K562 (cell line): Measurements from ENCODE around the gene YEATS2. TPM values are rescaled to one million over a fixed set of nuclear protein-coding genes. Genes with fewer than 3 reads are reported as not detected.

Experiments
- CREB3L1 ChIP-seq: fragments of 450-650 bp; IDR thresholded peaks from 2 replicates; pipeline ENCODE4 v1.6.1; 2014; ENCODE audit warnings: low read depth, mild to moderate bottlenecking, moderate library complexity, borderline replicate concordance
- E2F1 ChIP-seq: sonication (generic); formaldehyde crosslinking; IDR thresholded peaks from 2 replicates; pipeline ENCODE4 v1.8.1; 2023; ENCODE audit warnings: mild to moderate bottlenecking, missing genetic modification reagents, moderate library complexity
- E2F3 ChIP-seq: fragments of 250-450 bp; sonication (Bioruptor Pico); IDR thresholded peaks from 2 replicates; pipeline ENCODE4 v1.4.0; 2020; ENCODE audit warnings: mild to moderate bottlenecking
- ESRRB ChIP-seq: fragments of 250-450 bp; sonication (Bioruptor Pico); IDR thresholded peaks from 2 replicates; pipeline ENCODE4 v1.5.0; 2020; ENCODE audit warnings: mild to moderate bottlenecking, moderate library complexity, borderline replicate concordance
- PYGO2 ChIP-seq: fragments of 450-650 bp; IDR thresholded peaks from 2 replicates; pipeline ENCODE4 v1.6.1; 2016; ENCODE audit warnings: mild to moderate bottlenecking, missing genetic modification characterization, moderate library complexity, missing compliant biosample characterization
- SMAD1 ChIP-seq: fragments of 150-350 bp; IDR thresholded peaks from 2 replicates; pipeline ENCODE4 v1.6.1; 2014; ENCODE audit warnings: low read length, low read depth; ENCODE audit not compliant: partially characterized antibody
- ZBTB33 ChIP-seq: sonication (generic); formaldehyde crosslinking; IDR thresholded peaks from 2 replicates; pipeline ENCODE4 v1.8.1; 2023; ENCODE audit warnings: mild to moderate bottlenecking, missing genetic modification reagents
- ZNF583 ChIP-seq: fragments of 250-450 bp; sonication (Bioruptor Pico); IDR thresholded peaks from 2 replicates; pipeline ENCODE4 v1.4.0; 2020
- ZNF589 ChIP-seq: fragments of 200-800 bp; sonication (Bioruptor generic); IDR thresholded peaks from 2 replicates; pipeline ENCODE4 v1.6.1; 2016; ENCODE audit warnings: low read depth, missing genetic modification characterization, missing compliant biosample characterization
- ZNF740 ChIP-seq, 3 experiments: fragments of 200-800 bp in 1 of 3; sonication (Bioruptor generic) in 1 of 3; sonication (generic) in 1 of 3; formaldehyde crosslinking in 1 of 3; IDR thresholded peaks; 2 replicates each; pipeline versions ENCODE4 v1.6.1 to v1.8.0; 2016 to 2022; ENCODE audit warnings: mild to moderate bottlenecking in 2 of 3, missing compliant biosample characterization in 2 of 3, missing genetic modification characterization in 2 of 3, missing genetic modification reagents in 1 of 3
- ZNF76 ChIP-seq: fragments of 250-450 bp; sonication (Bioruptor Pico); IDR thresholded peaks from 2 replicates; pipeline ENCODE4 v1.4.0; 2020; ENCODE audit warnings: mild to moderate bottlenecking, moderate library complexity, borderline replicate concordance
- polyA plus RNA-seq, 8 experiments: library from polyadenylated mRNA; depleted of rRNA in 4 of 8; stranded (reverse) in 5 of 8; unstranded in 3 of 8; fragments of >200 nt; fragmentation: Nextera tagmentation in 2 of 8; fragmentation: Illumina TruSeq in 1 of 8; extraction: Ambion mirVana in 2 of 8; extraction: Trizol in 1 of 8; gene quantifications; 2 replicates each; pipeline versions ENCODE4 v1.2.1 to v1.2.3, GENCODE V29; 2011 to 2014; ENCODE audit warnings: inconsistent platforms in 1 of 8, missing spikeins in 1 of 8
- total RNA-seq, 7 experiments: library from RNA; depleted of rRNA in 6 of 7; stranded (reverse); fragments of >200 nt in 6 of 7; fragmentation: Illumina TruSeq in 2 of 7; extraction: Trizol in 2 of 7; gene quantifications; 2 replicates each; pipeline versions ENCODE4 v1.2.1 to v1.2.3, GENCODE V29; 2011 to 2021; ENCODE audit warnings: low replicate concordance in 1 of 7
- TF ChIP-seq, protein P1 (sequence below): sonication (generic); formaldehyde crosslinking; IDR thresholded peaks from 2 replicates; pipeline ENCODE4 v1.9.0; 2022; ENCODE audit warnings: mild to moderate bottlenecking, missing genetic modification reagents
- TF ChIP-seq, protein P2 (sequence below): fragments of 450-650 bp; formaldehyde crosslinking; IDR thresholded peaks from 2 replicates; pipeline ENCODE4 v1.4.0; 2020; ENCODE audit warnings: mild to moderate bottlenecking, moderate library complexity
- TF ChIP-seq, protein P3 (sequence below), 2 experiments: IDR thresholded peaks; 2 replicates each; pipeline ENCODE4 v1.6.1; 2011; ENCODE audit warnings: borderline replicate concordance in 1 of 2, control low read depth in 1 of 2, low read depth in 1 of 2, low read length in 1 of 2, mild to moderate bottlenecking in 1 of 2, mixed read lengths in 1 of 2, moderate library complexity in 1 of 2; ENCODE audit not compliant: insufficient read depth in 1 of 2, insufficient read length in 1 of 2, poor library complexity in 1 of 2, severe bottlenecking in 1 of 2; ENCODE audit errors: extremely low read depth in 1 of 2

YEATS2 gene
- total and polyA plus RNA-seq, 9 of the 15 experiments (the other 6 are each of a cell fraction or from before 2014, with no cell fraction given) = 1.8 to 35.2 (median 19.0) TPM

GRCh38 chr3:183697610-183698317 lies at the start of gene YEATS2 (continued):
- TF ChIP-seq ZNF740 (CRISPR knock-in tag; IDR thresholded peaks at IDR 0.05) (peak; percentile 76), ZNF740 (tag; IDR thresholded peaks at IDR 0.05) (no peak), E2F3 (0 out of 2 replicates have a peak, but pooled peaks have one; percentile 31), ZNF589 (CRISPR knock-in tag) (peak; percentile 74), ZNF76 (CRISPR knock-in tag) (0 out of 2 replicates have a peak, but pooled peaks have one; percentile 15), E2F1 (CRISPR knock-in tag) (0 out of 2 replicates have a peak, but pooled peaks have one; percentile 44), ESRRB (CRISPR knock-in tag) (no peak), ZBTB33 (CRISPR knock-in tag) (peak; percentile 36; the same call in 1 of the 2 replicates), PYGO2 (tag) (no peak), SMAD1 (peak; percentile 23), CREB3L1 (0 out of 2 replicates have a peak, but pooled peaks have one; percentile 17), ZNF583 (CRISPR knock-in tag) (0 out of 2 replicates have a peak, but pooled peaks have one; percentile 40)
- TF ChIP-seq, protein P1, sequence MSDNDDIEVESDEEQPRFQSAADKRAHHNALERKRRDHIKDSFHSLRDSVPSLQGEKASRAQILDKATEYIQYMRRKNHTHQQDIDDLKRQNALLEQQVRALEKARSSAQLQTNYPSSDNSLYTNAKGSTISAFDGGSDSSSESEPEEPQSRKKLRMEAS = peak; percentile 91
- TF ChIP-seq, protein P2, sequence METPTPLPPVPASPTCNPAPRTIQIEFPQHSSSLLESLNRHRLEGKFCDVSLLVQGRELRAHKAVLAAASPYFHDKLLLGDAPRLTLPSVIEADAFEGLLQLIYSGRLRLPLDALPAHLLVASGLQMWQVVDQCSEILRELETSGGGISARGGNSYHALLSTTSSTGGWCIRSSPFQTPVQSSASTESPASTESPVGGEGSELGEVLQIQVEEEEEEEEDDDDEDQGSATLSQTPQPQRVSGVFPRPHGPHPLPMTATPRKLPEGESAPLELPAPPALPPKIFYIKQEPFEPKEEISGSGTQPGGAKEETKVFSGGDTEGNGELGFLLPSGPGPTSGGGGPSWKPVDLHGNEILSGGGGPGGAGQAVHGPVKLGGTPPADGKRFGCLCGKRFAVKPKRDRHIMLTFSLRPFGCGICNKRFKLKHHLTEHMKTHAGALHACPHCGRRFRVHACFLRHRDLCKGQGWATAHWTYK (CRISPR knock-in tag) = no peak; the same call in 1 of the 2 replicates
- TF ChIP-seq, protein P3, sequence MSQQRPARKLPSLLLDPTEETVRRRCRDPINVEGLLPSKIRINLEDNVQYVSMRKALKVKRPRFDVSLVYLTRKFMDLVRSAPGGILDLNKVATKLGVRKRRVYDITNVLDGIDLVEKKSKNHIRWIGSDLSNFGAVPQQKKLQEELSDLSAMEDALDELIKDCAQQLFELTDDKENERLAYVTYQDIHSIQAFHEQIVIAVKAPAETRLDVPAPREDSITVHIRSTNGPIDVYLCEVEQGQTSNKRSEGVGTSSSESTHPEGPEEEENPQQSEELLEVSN (IDR thresholded peaks at IDR 0.05; ENCODE audit: borderline replicate concordance in 1 of 2, extremely low read depth in 1 of 2, insufficient read depth in 1 of 2, insufficient read length in 1 of 2, low read depth in 1 of 2, low read length in 1 of 2, poor library complexity in 1 of 2, severe bottlenecking in 1 of 2) = peak; percentile 43 to 76
